GM12878 (cell line): ENCODE measurements around the gene SLF2.

Experiments used
- FOXM1 ChIP-seq: IDR thresholded peaks from 2 replicates; pipeline ENCODE4 v1.6.1; 2012; ENCODE audit warnings: low read depth, mild to moderate bottlenecking, inconsistent platforms, low read length, moderate library complexity
- KAT2A ChIP-seq: conservative IDR thresholded peaks from 2 replicates; pipeline ENCODE4 v1.6.1; 2011; ENCODE audit warnings: low read depth, low read length; ENCODE audit not compliant: control insufficient read depth
- KDM1A ChIP-seq: fragments of 200-600 bp; sonication (generic); IDR thresholded peaks from 2 replicates; pipeline ENCODE4 v1.6.1; 2016; ENCODE audit warnings: borderline replicate concordance
- POLR2A ChIP-seq: IDR thresholded peaks from 2 replicates; pipeline ENCODE4 v1.6.1; 2011; ENCODE audit warnings: low read depth, mild to moderate bottlenecking, low read length
- SIX5 ChIP-seq: IDR thresholded peaks from 2 replicates; pipeline ENCODE4 v1.6.1; 2011; ENCODE audit warnings: mild to moderate bottlenecking, low read depth, low read length, moderate library complexity; ENCODE audit not compliant: severe bottlenecking
- SMARCA5 ChIP-seq: fragments of 450-650 bp; IDR thresholded peaks from 2 replicates; pipeline ENCODE4 v1.6.1; 2017; ENCODE audit warnings: mild to moderate bottlenecking
- YBX1 ChIP-seq: fragments of 450-650 bp; IDR thresholded peaks from 2 replicates; pipeline ENCODE4 v1.6.1; 2016; ENCODE audit warnings: antibody characterized with exemption
- TF ChIP-seq, protein P1 (sequence below): IDR thresholded peaks from 2 replicates; pipeline ENCODE4 v1.6.1; 2012; ENCODE audit warnings: low read depth, low read length, improper control_type of control experiment
- TF ChIP-seq, protein P2 (sequence below): fragments of 450-650 bp; formaldehyde crosslinking; IDR thresholded peaks from 2 replicates; pipeline ENCODE4 v1.5.0; 2022; ENCODE audit warnings: mild to moderate bottlenecking, missing genetic modification characterization
- TF ChIP-seq, protein P3 (sequence below): IDR thresholded peaks from 2 replicates; pipeline ENCODE4 v1.6.1; 2011; ENCODE audit warnings: low read depth, low read length, improper control_type of control experiment, borderline replicate concordance
- TF ChIP-seq, protein P4 (sequence below): fragments of 450-650 bp; formaldehyde crosslinking; IDR thresholded peaks from 2 replicates; pipeline ENCODE4 v1.4.0; 2020; ENCODE audit warnings: mild to moderate bottlenecking, moderate library complexity

DNA sequence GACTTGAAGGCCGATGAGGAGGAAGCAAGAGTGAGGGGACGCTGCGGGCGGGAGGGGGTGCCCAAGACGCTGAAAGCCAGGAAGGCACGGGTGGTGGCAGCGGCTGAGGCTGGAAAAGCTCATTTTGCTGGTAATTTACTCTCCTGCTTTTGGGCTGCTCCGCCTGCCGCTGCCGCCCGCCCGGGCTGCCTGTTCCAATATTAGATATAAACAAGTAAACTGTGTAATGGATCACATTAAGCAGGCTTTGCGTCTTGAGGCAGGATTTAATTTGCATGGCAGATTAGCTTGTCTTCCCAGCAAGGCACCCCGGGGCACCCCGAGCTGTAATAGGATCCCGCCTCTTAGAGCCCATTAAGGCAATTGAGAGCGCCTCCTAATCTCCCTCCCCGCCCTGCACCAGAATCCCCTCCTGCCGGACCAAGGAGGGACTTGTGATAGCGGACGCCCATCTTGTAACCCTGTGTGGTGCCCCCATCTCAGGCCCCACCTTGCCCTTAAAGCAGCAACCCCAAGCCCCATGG is 46.1 kb upstream of the SLF2 start:
- TF ChIP-seq, protein P1, sequence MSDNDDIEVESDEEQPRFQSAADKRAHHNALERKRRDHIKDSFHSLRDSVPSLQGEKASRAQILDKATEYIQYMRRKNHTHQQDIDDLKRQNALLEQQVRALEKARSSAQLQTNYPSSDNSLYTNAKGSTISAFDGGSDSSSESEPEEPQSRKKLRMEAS, result no peak
- no peak for TF ChIP-seq SIX5
- no peak for TF ChIP-seq SMARCA5
- TF ChIP-seq, protein P2, sequence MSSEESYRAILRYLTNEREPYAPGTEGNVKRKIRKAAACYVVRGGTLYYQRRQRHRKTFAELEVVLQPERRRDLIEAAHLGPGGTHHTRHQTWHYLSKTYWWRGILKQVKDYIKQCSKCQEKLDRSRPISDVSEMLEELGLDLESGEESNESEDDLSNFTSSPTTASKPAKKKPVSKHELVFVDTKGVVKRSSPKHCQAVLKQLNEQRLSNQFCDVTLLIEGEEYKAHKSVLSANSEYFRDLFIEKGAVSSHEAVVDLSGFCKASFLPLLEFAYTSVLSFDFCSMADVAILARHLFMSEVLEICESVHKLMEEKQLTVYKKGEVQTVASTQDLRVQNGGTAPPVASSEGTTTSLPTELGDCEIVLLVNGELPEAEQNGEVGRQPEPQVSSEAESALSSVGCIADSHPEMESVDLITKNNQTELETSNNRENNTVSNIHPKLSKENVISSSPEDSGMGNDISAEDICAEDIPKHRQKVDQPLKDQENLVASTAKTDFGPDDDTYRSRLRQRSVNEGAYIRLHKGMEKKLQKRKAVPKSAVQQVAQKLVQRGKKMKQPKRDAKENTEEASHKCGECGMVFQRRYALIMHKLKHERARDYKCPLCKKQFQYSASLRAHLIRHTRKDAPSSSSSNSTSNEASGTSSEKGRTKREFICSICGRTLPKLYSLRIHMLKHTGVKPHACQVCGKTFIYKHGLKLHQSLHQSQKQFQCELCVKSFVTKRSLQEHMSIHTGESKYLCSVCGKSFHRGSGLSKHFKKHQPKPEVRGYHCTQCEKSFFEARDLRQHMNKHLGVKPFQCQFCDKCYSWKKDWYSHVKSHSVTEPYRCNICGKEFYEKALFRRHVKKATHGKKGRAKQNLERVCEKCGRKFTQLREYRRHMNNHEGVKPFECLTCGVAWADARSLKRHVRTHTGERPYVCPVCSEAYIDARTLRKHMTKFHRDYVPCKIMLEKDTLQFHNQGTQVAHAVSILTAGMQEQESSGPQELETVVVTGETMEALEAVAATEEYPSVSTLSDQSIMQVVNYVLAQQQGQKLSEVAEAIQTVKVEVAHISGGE (CRISPR knock-in tag), result no peak
- TF ChIP-seq YBX1, result no peak
- TF ChIP-seq, protein P3, sequence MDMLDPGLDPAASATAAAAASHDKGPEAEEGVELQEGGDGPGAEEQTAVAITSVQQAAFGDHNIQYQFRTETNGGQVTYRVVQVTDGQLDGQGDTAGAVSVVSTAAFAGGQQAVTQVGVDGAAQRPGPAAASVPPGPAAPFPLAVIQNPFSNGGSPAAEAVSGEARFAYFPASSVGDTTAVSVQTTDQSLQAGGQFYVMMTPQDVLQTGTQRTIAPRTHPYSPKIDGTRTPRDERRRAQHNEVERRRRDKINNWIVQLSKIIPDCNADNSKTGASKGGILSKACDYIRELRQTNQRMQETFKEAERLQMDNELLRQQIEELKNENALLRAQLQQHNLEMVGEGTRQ, result no peak
- no peak for TF ChIP-seq POLR2A
- no peak for TF ChIP-seq KAT2A
- no peak for TF ChIP-seq FOXM1
- TF ChIP-seq KDM1A, result no peak
- TF ChIP-seq, protein P4, sequence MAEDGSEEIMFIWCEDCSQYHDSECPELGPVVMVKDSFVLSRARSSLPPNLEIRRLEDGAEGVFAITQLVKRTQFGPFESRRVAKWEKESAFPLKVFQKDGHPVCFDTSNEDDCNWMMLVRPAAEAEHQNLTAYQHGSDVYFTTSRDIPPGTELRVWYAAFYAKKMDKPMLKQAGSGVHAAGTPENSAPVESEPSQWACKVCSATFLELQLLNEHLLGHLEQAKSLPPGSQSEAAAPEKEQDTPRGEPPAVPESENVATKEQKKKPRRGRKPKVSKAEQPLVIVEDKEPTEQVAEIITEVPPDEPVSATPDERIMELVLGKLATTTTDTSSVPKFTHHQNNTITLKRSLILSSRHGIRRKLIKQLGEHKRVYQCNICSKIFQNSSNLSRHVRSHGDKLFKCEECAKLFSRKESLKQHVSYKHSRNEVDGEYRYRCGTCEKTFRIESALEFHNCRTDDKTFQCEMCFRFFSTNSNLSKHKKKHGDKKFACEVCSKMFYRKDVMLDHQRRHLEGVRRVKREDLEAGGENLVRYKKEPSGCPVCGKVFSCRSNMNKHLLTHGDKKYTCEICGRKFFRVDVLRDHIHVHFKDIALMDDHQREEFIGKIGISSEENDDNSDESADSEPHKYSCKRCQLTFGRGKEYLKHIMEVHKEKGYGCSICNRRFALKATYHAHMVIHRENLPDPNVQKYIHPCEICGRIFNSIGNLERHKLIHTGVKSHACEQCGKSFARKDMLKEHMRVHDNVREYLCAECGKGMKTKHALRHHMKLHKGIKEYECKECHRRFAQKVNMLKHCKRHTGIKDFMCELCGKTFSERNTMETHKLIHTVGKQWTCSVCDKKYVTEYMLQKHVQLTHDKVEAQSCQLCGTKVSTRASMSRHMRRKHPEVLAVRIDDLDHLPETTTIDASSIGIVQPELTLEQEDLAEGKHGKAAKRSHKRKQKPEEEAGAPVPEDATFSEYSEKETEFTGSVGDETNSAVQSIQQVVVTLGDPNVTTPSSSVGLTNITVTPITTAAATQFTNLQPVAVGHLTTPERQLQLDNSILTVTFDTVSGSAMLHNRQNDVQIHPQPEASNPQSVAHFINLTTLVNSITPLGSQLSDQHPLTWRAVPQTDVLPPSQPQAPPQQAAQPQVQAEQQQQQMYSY (CRISPR knock-in tag), result no peak
